GM12864 (cell line): Measurements from ENCODE around the gene STARD7.

Experiments used
- DNase-seq: peaks from one replicate; pipeline ENCODE4 v3.0.0-alpha.2; 2011; ENCODE audit warnings: low read depth
- H3K4me3 ChIP-seq: 2 replicates; pipeline ENCODE4 v1.5.1; 2011; ENCODE audit warnings: mild to moderate bottlenecking, low read depth, low read length, control low read depth
- TF ChIP-seq, protein P1 (sequence below): IDR thresholded peaks from 2 replicates; pipeline ENCODE4 v1.5.1; 2011; ENCODE audit warnings: low read depth, mild to moderate bottlenecking, moderate library complexity, low read length, control low read depth, inconsistent platforms; ENCODE audit errors: missing control alignments

The STARD7 gene

GRCh38 chr2:96174251-96175144, 34.1 kb downstream of the STARD7 start:
- DNase-seq = no peak
- TF ChIP-seq, protein P1, sequence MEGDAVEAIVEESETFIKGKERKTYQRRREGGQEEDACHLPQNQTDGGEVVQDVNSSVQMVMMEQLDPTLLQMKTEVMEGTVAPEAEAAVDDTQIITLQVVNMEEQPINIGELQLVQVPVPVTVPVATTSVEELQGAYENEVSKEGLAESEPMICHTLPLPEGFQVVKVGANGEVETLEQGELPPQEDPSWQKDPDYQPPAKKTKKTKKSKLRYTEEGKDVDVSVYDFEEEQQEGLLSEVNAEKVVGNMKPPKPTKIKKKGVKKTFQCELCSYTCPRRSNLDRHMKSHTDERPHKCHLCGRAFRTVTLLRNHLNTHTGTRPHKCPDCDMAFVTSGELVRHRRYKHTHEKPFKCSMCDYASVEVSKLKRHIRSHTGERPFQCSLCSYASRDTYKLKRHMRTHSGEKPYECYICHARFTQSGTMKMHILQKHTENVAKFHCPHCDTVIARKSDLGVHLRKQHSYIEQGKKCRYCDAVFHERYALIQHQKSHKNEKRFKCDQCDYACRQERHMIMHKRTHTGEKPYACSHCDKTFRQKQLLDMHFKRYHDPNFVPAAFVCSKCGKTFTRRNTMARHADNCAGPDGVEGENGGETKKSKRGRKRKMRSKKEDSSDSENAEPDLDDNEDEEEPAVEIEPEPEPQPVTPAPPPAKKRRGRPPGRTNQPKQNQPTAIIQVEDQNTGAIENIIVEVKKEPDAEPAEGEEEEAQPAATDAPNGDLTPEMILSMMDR = peak; percentile 95
- H3K4me3 ChIP-seq = no peak overlapping the region

DNA sequence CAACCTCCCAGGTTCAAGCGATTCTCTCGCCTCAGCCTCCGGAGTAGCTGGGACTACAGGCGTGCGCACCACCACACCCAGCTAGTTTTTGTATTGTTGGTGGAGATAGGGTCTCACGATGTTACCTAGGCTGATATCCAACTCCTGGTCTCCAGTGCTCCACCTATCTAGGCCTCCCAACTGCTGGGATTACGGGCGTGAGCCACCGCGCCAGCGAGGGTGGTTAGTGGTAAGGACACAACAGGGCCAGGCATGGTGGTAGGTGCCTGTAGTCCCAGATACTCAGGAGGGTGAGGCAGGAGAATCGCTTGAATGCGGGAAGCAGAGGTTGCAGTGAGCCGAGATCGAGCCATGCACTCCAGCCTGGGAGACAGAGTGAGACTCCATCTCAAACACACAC, 36.8 kb downstream of the STARD7 start:
- H3K4me3 ChIP-seq = no peak overlapping the region
- TF ChIP-seq, protein P1 = no peak
- no peak for DNase-seq

GRCh38 chr2:96170626-96171025, 38.0 kb downstream of the STARD7 start:
- TF ChIP-seq, protein P1 = no peak
- DNase-seq = no peak
- H3K4me3 ChIP-seq = no peak overlapping the region

GRCh38 chr2:96169868-96170507, 38.6 kb downstream of the STARD7 start:
- no peak for DNase-seq
- TF ChIP-seq, protein P1 = no peak
- H3K4me3 ChIP-seq = no peak overlapping the region

GRCh38 chr2:96167407-96168013, 41.1 kb downstream of the STARD7 start:
- no peak for DNase-seq
- TF ChIP-seq, protein P1 = no peak
- H3K4me3 ChIP-seq = no peak overlapping the region

- H3K4me3 ChIP-seq = peak overlapping the region; percentile 59
- DNase-seq = peak; percentile 90
- TF ChIP-seq, protein P1 = no peak
Observed at GRCh38 chr2:96164459-96165184, 44.0 kb downstream of the STARD7 start.
